ENCODE measurements around the gene TLX2. TPM values are rescaled to one million over a fixed set of nuclear protein-coding genes. Genes with fewer than 3 reads are reported as not detected.

The TLX2 gene
- total and polyA plus RNA-seq, 2 of the 13 experiments (the other 11 are each of a cell fraction or from before 2014, with no cell fraction given): 0.05 to 0.20 TPM

DNA sequence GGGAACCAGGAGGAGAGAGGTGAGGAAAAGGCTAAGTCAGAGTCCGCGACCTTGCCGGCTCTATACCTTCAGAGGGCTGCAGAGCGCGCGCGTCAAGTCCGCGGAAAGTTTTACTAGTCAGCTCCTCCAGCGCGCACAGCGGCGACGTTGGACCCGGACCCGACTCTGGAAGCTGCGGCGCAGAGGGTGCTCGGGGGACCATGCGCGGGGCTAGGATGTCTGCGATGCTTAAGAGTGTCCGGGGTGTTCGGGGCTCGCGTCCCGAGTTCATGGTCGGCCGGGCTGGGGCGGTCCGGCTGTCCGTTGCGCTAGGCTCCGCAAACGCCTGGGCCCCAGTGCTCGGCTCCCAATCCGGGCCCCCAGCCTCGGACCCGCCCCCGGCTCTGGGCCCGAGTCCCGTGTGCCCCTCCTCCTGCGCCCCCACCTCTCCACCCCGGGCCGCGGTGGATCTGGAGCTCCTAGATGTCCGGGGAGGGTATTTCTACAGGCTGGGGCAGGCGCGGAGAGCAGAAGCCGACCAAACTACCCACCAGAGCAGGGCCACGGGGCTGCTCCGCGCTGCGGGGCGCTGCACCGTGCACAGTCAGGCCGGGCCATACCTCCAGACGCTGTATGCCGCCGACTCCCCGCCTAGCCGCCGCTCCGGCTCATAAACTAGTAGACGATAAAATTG, 14.8 kb upstream of the TLX2 start, which contains the start of gene LBX2 (continued):
- TF ChIP-seq STAT6 (CRISPR knock-in tag; IDR thresholded peaks at IDR 0.05; ENCODE audit: borderline replicate concordance): no peak
- no peak for TF ChIP-seq SP5 (CRISPR knock-in tag; IDR thresholded peaks at IDR 0.05; ENCODE audit: borderline replicate concordance, low read depth)
- no peak for TF ChIP-seq ZNF879 (CRISPR knock-in tag; IDR thresholded peaks at IDR 0.05)
- TF ChIP-seq ZNF513 (CRISPR knock-in tag; conservative IDR thresholded peaks at IDR 0.05): no peak
- TF ChIP-seq PTBP1 (IDR thresholded peaks at IDR 0.05; ENCODE audit: low read depth, low read length, poor library complexity, severe bottlenecking): no peak
- no peak for TF ChIP-seq ZNF101 (CRISPR knock-in tag; IDR thresholded peaks at IDR 0.05; ENCODE audit: borderline replicate concordance, low read depth)
- TF ChIP-seq SP140L (CRISPR knock-in tag; IDR thresholded peaks at IDR 0.05; ENCODE audit: borderline replicate concordance): no peak
- no peak for TF ChIP-seq FOXO4 (CRISPR knock-in tag; conservative IDR thresholded peaks at IDR 0.05)
- no peak for TF ChIP-seq ZNF367 (CRISPR knock-in tag; IDR thresholded peaks at IDR 0.05; ENCODE audit: borderline replicate concordance)
- no peak for TF ChIP-seq PCBP2 (optimal IDR thresholded peaks at IDR 0.05; ENCODE audit: low read depth, low read length, poor library complexity, severe bottlenecking)
- TF ChIP-seq NRL (CRISPR knock-in tag; IDR thresholded peaks at IDR 0.05; ENCODE audit: borderline replicate concordance): no peak
- no peak for TF ChIP-seq KLF12 (CRISPR knock-in tag; IDR thresholded peaks at IDR 0.05; ENCODE audit: borderline replicate concordance)
- TF ChIP-seq, protein P1, sequence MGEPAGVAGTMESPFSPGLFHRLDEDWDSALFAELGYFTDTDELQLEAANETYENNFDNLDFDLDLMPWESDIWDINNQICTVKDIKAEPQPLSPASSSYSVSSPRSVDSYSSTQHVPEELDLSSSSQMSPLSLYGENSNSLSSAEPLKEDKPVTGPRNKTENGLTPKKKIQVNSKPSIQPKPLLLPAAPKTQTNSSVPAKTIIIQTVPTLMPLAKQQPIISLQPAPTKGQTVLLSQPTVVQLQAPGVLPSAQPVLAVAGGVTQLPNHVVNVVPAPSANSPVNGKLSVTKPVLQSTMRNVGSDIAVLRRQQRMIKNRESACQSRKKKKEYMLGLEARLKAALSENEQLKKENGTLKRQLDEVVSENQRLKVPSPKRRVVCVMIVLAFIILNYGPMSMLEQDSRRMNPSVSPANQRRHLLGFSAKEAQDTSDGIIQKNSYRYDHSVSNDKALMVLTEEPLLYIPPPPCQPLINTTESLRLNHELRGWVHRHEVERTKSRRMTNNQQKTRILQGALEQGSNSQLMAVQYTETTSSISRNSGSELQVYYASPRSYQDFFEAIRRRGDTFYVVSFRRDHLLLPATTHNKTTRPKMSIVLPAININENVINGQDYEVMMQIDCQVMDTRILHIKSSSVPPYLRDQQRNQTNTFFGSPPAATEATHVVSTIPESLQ (CRISPR knock-in tag; conservative IDR thresholded peaks at IDR 0.05): no peak
- TF ChIP-seq, protein P2, sequence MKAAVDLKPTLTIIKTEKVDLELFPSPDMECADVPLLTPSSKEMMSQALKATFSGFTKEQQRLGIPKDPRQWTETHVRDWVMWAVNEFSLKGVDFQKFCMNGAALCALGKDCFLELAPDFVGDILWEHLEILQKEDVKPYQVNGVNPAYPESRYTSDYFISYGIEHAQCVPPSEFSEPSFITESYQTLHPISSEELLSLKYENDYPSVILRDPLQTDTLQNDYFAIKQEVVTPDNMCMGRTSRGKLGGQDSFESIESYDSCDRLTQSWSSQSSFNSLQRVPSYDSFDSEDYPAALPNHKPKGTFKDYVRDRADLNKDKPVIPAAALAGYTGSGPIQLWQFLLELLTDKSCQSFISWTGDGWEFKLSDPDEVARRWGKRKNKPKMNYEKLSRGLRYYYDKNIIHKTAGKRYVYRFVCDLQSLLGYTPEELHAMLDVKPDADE (CRISPR knock-in tag; IDR thresholded peaks at IDR 0.05): no peak
- no peak for TF ChIP-seq MIXL1 (CRISPR knock-in tag; IDR thresholded peaks at IDR 0.05)
- TF ChIP-seq KLF9 (CRISPR knock-in tag; IDR thresholded peaks at IDR 0.05; ENCODE audit: low read depth): no peak
- TF ChIP-seq TFE3 (CRISPR knock-in tag; IDR thresholded peaks at IDR 0.05): no peak
- TF ChIP-seq ELF1 (CRISPR knock-in tag; IDR thresholded peaks at IDR 0.05): no peak
- TF ChIP-seq STAG1 (CRISPR knock-in tag; IDR thresholded peaks at IDR 0.05): no peak
- TF ChIP-seq CBX1 (IDR thresholded peaks at IDR 0.05; ENCODE audit: low read depth): no peak

Measured in HepG2 (cell line).